ENCODE measurements around the gene GPATCH3. TPM values are rescaled to one million over a fixed set of nuclear protein-coding genes. Genes with fewer than 3 reads are reported as not detected.
"Not testable (repeated sequence)": the region's sequence is repeated elsewhere in the genome, so short reads cannot be mapped to it uniquely, and the experiment has no call there.

Gene GPATCH3
- polyA plus RNA-seq, 1 of the 3 experiments (the other 2 are of a cell fraction): 11.1 TPM

DNA sequence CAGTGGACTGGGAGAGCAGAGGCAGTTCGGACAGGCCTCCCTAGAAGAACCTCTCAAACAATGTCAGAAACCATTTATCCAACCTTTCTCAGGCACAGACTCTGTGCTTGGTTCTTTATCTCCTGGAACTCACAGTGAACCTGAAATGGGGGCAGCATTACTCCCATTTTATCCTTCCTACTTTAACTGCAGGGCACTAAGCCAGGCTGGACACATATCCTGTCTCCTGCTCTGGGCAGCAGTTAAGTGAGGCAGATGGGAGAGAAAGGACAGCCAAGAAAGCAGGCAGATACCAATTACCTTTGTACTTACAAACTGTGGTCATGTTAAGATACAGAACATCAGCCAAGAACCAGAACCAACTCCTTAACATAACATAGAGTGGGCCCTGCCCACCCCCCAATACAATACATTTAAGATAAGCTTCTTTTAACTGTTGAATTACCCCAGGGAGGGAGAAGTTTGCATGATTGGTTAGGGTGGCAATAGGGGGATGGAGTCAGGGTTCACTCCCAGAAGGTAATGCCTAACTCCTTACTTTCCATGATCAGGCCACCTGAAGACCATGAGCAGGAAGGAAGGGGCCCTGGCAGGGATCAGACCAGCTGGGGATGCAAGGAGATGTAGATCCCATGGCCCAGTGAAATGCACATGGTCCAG, 49.1 kb upstream of the GPATCH3 start:
- CTCF ChIA-PET: no interaction called here

DNA sequence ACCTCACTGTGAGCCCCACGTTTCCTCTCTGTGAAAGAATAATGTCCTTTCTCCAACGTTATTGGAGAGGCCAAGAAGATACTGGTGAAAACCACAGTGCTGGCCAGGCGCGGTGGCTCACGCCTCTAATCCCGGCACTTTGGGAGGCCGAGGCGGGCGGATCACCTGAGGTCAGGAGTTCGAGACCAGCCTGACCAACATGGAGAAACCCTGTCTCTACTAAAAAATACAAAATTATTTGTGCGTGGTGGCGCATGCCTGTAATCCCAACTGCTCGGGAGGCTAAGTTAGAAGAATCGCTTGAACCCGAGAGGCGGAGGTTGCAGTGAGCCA, 48.4 kb upstream of the GPATCH3 start:
- peaks cover 10 to 13% of the 10 kb centered on the region in 2 experiments for H3K36me3 ChIP-seq (replicated peaks in 1 of 2; ENCODE audit: control insufficient read depth in 1 of 2, insufficient read depth in 2 of 2, low read length in 1 of 2)
- H3K79me2 ChIP-seq (ENCODE audit: insufficient read depth); H3K9me3 ChIP-seq; H2AFZ ChIP-seq (ENCODE audit: low read depth); POLR2A ChIA-PET; H3K4me1 ChIP-seq (ENCODE audit: control insufficient read depth in 1 of 2, insufficient read depth in 2 of 2, low read depth in 1 of 2, low read length in 1 of 2); H4K20me1 ChIP-seq (ENCODE audit: insufficient read depth); H3K4me3 ChIP-seq (ENCODE audit: low read depth in 2 of 2, low read length in 1 of 2); H3F3A ChIP-seq (replicated peaks; ENCODE audit: insufficient read depth); DNase-seq; H3K4me2 ChIP-seq; H3K9me2 ChIP-seq; H3K27me3 ChIP-seq (ENCODE audit: insufficient read depth); H3K27ac ChIP-seq (ENCODE audit: low read depth in 2 of 2, low read length in 1 of 2); CTCF ChIA-PET; H3K9ac ChIP-seq: not testable (repeated sequence)
- 95% methylated on average over 14 of the region's 16 CpGs for WGBS (ENCODE audit: low lambda C conversion rate)

More for the DNA sequence above, 49.1 kb upstream of the GPATCH3 start:
- POLR2A ChIA-PET: no interaction called here
- Histone ChIP-seq H3K9me2 (no peaks in the 10 kb centered on the region), H4K20me1 (ENCODE audit: insufficient read depth) (no peaks in the 10 kb centered on the region), H3K79me2 (ENCODE audit: insufficient read depth) (no peaks in the 10 kb centered on the region), H3K36me3 (replicated peaks in 1 of 2; ENCODE audit: control insufficient read depth in 1 of 2, insufficient read depth in 2 of 2, low read length in 1 of 2) (peaks cover 9 to 13% of the 10 kb centered on the region in 2 experiments), H3K9ac (no peak overlapping the region), H3F3A (replicated peaks; ENCODE audit: insufficient read depth) (peaks cover 8% of the 10 kb centered on the region), H3K4me1 (ENCODE audit: control insufficient read depth in 1 of 2, insufficient read depth in 2 of 2, low read depth in 1 of 2, low read length in 1 of 2) (peaks cover 0 to 3% of the 10 kb centered on the region in 2 experiments; a peak in 1 of 4 replicates), H3K4me2 (no peak overlapping the region), H3K4me3 (ENCODE audit: low read depth in 2 of 2, low read length in 1 of 2) (no peak overlapping the region), H3K27ac (ENCODE audit: low read depth in 2 of 2, low read length in 1 of 2) (no peak overlapping the region; a peak in 1 of 4 replicates), H3K27me3 (ENCODE audit: insufficient read depth) (no peaks in the 10 kb centered on the region), H2AFZ (ENCODE audit: low read depth) (no peak overlapping the region), H3K9me3 (no peaks in the 10 kb centered on the region)
- peak; percentile 28 for DNase-seq
- TF ChIP-seq GABPA (IDR thresholded peaks at IDR 0.05; ENCODE audit: low read depth) (no peak), NRF1 (IDR thresholded peaks at IDR 0.05; ENCODE audit: low read depth, low read length) (no peak), FOXM1 (IDR thresholded peaks at IDR 0.05; ENCODE audit: low read depth) (no peak), REST (IDR thresholded peaks at IDR 0.05; ENCODE audit: low read depth, low read length) (no peak), TAF1 (IDR thresholded peaks at IDR 0.05; ENCODE audit: borderline replicate concordance, low read depth, low read length) (no peak)
- TF ChIP-seq, protein P1, sequence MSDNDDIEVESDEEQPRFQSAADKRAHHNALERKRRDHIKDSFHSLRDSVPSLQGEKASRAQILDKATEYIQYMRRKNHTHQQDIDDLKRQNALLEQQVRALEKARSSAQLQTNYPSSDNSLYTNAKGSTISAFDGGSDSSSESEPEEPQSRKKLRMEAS (IDR thresholded peaks at IDR 0.05; ENCODE audit: low read depth): no peak
- WGBS (ENCODE audit: low lambda C conversion rate): 100% methylated on average over 1 of the region's 1 CpG

DNA sequence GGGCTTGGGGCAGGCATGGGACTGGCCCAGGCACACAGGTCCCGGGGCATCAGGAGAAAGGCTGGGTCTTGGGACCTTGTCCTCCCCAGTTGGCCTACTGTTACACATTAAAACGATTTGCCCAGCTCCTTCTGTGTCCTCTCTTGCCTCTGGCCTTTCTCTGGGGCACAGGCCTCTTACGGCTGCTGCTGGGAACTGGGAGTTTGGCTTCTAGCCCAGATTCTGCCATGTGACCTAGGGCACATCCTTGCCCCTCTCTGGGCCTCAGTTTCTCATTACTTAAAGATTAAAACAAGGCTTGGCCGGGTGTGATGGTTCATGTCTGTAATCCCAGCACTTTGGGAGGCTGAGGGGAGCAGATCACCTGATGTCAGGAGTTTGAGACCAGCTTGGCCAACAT, 46.0 kb upstream of the GPATCH3 start:
- 90% methylated on average over 3 of the region's 4 CpGs for WGBS (ENCODE audit: low lambda C conversion rate)
- no peaks in the 10 kb centered on the region for H3K27me3 ChIP-seq (ENCODE audit: insufficient read depth)
- H4K20me1 ChIP-seq (ENCODE audit: insufficient read depth): 0 out of 2 replicates have a peak, but pooled peaks cover under 1% of the 10 kb centered on the region
- CTCF ChIA-PET: interaction anchor here (1.1 kb wide), 1 partner anchor 36 kb away, joined by 3 read pairs; no protein-coding TSS in a partner anchor
- no peak overlapping the region for H2AFZ ChIP-seq (ENCODE audit: low read depth)
- no peak overlapping the region for H3K27ac ChIP-seq (ENCODE audit: low read depth in 2 of 2, low read length in 1 of 2)
- no peak overlapping the region for H3K4me3 ChIP-seq (ENCODE audit: low read depth in 2 of 2, low read length in 1 of 2)
- H3K79me2 ChIP-seq (ENCODE audit: insufficient read depth): 0 out of 2 replicates have a peak, but pooled peaks cover under 1% of the 10 kb centered on the region
- H3K9me2 ChIP-seq: no peaks in the 10 kb centered on the region
- DNase-seq: no peak
- peaks cover 8% of the 10 kb centered on the region for H3F3A ChIP-seq (replicated peaks; ENCODE audit: insufficient read depth)
- H3K4me1 ChIP-seq (ENCODE audit: control insufficient read depth in 1 of 2, insufficient read depth in 2 of 2, low read depth in 1 of 2, low read length in 1 of 2): peaks cover 0 to 3% of the 10 kb centered on the region in 2 experiments; a peak in 1 of 4 replicates
- H3K9me3 ChIP-seq: no peaks in the 10 kb centered on the region
- peaks cover 26 to 28% of the 10 kb centered on the region in 2 experiments for H3K36me3 ChIP-seq (replicated peaks in 1 of 2; ENCODE audit: control insufficient read depth in 1 of 2, insufficient read depth in 2 of 2, low read length in 1 of 2)
- POLR2A ChIA-PET: no interaction called here
- H3K4me2 ChIP-seq: no peak overlapping the region
- H3K9ac ChIP-seq: no peak overlapping the region
- TF ChIP-seq GATA2 (CRISPR knock-in tag; IDR thresholded peaks at IDR 0.05): no peak
- TF ChIP-seq TAF1 (IDR thresholded peaks at IDR 0.05; ENCODE audit: borderline replicate concordance, low read depth, low read length): no peak
- no peak for TF ChIP-seq SIN3A (IDR thresholded peaks at IDR 0.05; ENCODE audit: borderline replicate concordance, low read depth, low read length)
- no peak for TF ChIP-seq RCOR1 (IDR thresholded peaks at IDR 0.05; ENCODE audit: low read length)
- TF ChIP-seq POLR2AphosphoS5 (IDR thresholded peaks at IDR 0.05; ENCODE audit: low read depth, low read length): no peak
- TF ChIP-seq, protein P2, sequence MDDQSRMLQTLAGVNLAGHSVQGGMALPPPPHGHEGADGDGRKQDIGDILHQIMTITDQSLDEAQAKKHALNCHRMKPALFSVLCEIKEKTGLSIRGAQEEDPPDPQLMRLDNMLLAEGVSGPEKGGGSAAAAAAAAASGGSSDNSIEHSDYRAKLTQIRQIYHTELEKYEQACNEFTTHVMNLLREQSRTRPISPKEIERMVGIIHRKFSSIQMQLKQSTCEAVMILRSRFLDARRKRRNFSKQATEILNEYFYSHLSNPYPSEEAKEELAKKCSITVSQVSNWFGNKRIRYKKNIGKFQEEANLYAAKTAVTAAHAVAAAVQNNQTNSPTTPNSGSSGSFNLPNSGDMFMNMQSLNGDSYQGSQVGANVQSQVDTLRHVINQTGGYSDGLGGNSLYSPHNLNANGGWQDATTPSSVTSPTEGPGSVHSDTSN (IDR thresholded peaks at IDR 0.05): no peak
- no peak for TF ChIP-seq ZBTB33 (IDR thresholded peaks at IDR 0.05; ENCODE audit: borderline replicate concordance, low read depth)
- TF ChIP-seq, protein P1 (IDR thresholded peaks at IDR 0.05; ENCODE audit: low read depth): no peak

Data from SK-N-SH (cell line).